K562 (cell line): ENCODE results near the gene ARHGAP26. TPM values are rescaled to one million over a fixed set of nuclear protein-coding genes. Genes with fewer than 3 reads are reported as not detected.

ENCODE experiments used
- ATAC-seq: fragments of 200-7000 bp; cut with Tn5 transposase; 3 replicates; pipeline ENCODE4 v1.9.1; 2020; ENCODE audit warnings: moderate library complexity
- BruUV-seq: library from RNA; stranded (reverse); fragments of 400-500 nt; replicated peaks from 2 replicates; lab custom pipeline; 2021; lab: Mats Ljungman, UMichigan
- CTCF ChIA-PET: fragments of 300-600 bp; formaldehyde crosslinking; extraction: SDS; loops from one replicate; lab custom pipeline; 2021; ENCODE audit warnings: low intra/inter-chr PET ratio; lab: Yijun Ruan, JAX
- POLR2A ChIA-PET: fragments of 300-600, 350-650 bp; sonication (Branson Sonifier 250); formaldehyde crosslinking; extraction: SDS; loops from one replicate; lab custom pipeline; 2021; ENCODE audit warnings: antibody characterized with exemption, inconsistent platforms; lab: Yijun Ruan, JAX
- DNase-seq, 4 experiments: peaks; one replicate each; pipeline versions ENCODE4 v3.0.0 to v3.0.0-alpha.2; 2011 to 2018; ENCODE audit warnings: low spot score in 3 of 4, mixed read lengths in 3 of 4; ENCODE audit errors: extremely low read depth in 1 of 4
- FAIRE-seq: peaks from 2 replicates; lab custom pipeline; 2011; peaks lifted over from hg19 to GRCh38; lab: Jason Lieb, UNC
- H2AFZ ChIP-seq: 2 replicates; pipeline ENCODE4 v1.6.0; 2011; ENCODE audit warnings: low read depth, low read length, control low read depth, inconsistent platforms
- H3K27ac ChIP-seq: fragments of 200-600 bp; 3 replicates; pipeline ENCODE4 v1.8.0; 2011; ENCODE audit warnings: low read depth, mild to moderate bottlenecking, control low read depth, inconsistent platforms, low read length, moderate library complexity, mixed read lengths; ENCODE audit errors: extremely low read depth
- H3K27me3 ChIP-seq, 2 experiments: fragments of 300-600 bp in 1 of 2; 2 replicates in 1 of 2; 3 replicates in 1 of 2; pipeline versions ENCODE4 v1.6.0 to v1.8.0; 2011; ENCODE audit warnings: inconsistent platforms in 2 of 2, low read length in 2 of 2, mild to moderate bottlenecking in 1 of 2, mixed read lengths in 1 of 2, moderate library complexity in 1 of 2; ENCODE audit not compliant: control insufficient read depth in 2 of 2, insufficient read depth in 2 of 2
- H3K36me3 ChIP-seq: fragments of 300-600 bp; 3 replicates; pipeline ENCODE4 v1.8.0; 2011; ENCODE audit warnings: mild to moderate bottlenecking, low read length, inconsistent platforms; ENCODE audit not compliant: control insufficient read depth, insufficient read depth
- H3K4me1 ChIP-seq, 2 experiments: fragments of 200-600 bp in 1 of 2; replicated peaks in 1 of 2; 2 replicates in 1 of 2; 3 replicates in 1 of 2; pipeline versions ENCODE4 v1.5.1 to v1.8.0; 2011; ENCODE audit warnings: inconsistent platforms in 2 of 2, low read length in 2 of 2, mild to moderate bottlenecking in 1 of 2, mixed read lengths in 1 of 2, moderate library complexity in 1 of 2; ENCODE audit not compliant: control insufficient read depth in 2 of 2, insufficient read depth in 2 of 2
- H3K4me2 ChIP-seq: 2 replicates; pipeline ENCODE4 v1.6.1; 2011; ENCODE audit warnings: low read length, control low read depth, inconsistent platforms, mixed read lengths; ENCODE audit not compliant: insufficient read depth
- H3K4me3 ChIP-seq: fragments of 200-600 bp; sonication (generic), shearing (Covaris generic); 2 replicates; pipeline ENCODE4 v1.5.1; 2016; ENCODE audit warnings: control low read depth, inconsistent platforms
- H3K79me2 ChIP-seq: fragments of 200-600 bp; 3 replicates; pipeline ENCODE4 v1.8.0; 2011; ENCODE audit warnings: low read length, inconsistent platforms; ENCODE audit not compliant: control insufficient read depth, insufficient read depth
- H3K9ac ChIP-seq, 2 experiments: 2 replicates each; pipeline versions ENCODE4 v1.6.0 to v1.6.1; 2011; ENCODE audit warnings: low read depth in 2 of 2, low read length in 2 of 2, control low read depth in 1 of 2, inconsistent platforms in 1 of 2, mild to moderate bottlenecking in 1 of 2, mixed read lengths in 1 of 2; ENCODE audit not compliant: insufficient read depth in 1 of 2
- H3K9me1 ChIP-seq: one replicate; pipeline ENCODE4 v1.6.0; 2011; ENCODE audit warnings: inconsistent platforms, mild to moderate bottlenecking, low read length, moderate library complexity; ENCODE audit not compliant: control insufficient read depth, insufficient read depth
- H3K9me3 ChIP-seq: replicated peaks from 2 replicates; pipeline ENCODE4 v1.5.1; 2011; ENCODE audit warnings: low read depth, low read length, inconsistent platforms; ENCODE audit not compliant: control insufficient read depth, insufficient read depth
- H4K20me1 ChIP-seq: replicated peaks from 2 replicates; pipeline ENCODE4 v1.6.1; 2011; ENCODE audit warnings: low read length, inconsistent platforms, mixed read lengths; ENCODE audit not compliant: control insufficient read depth, insufficient read depth
- ADNP ChIP-seq: fragments of 200-800 bp; sonication (Bioruptor generic); IDR thresholded peaks from 2 replicates; pipeline ENCODE4 v1.6.1; 2016; ENCODE audit warnings: missing genetic modification characterization, missing compliant biosample characterization
- BCOR ChIP-seq: fragments of 450-650 bp; IDR thresholded peaks from 2 replicates; pipeline ENCODE4 v1.6.1; 2016
- C11orf30 ChIP-seq: fragments of 450-650 bp; IDR thresholded peaks from 2 replicates; pipeline ENCODE4 v1.6.1; 2016; ENCODE audit warnings: low read depth, mild to moderate bottlenecking
- CXXC5 ChIP-seq: fragments of 250-450 bp; sonication (Bioruptor Pico); IDR thresholded peaks from 2 replicates; pipeline ENCODE4 v1.8.0; 2022; ENCODE audit warnings: inconsistent platforms, mild to moderate bottlenecking, moderate library complexity
- MAFG ChIP-seq: fragments of 450-650 bp; conservative IDR thresholded peaks from 2 replicates; pipeline ENCODE4 v1.6.1; 2016; ENCODE audit warnings: missing genetic modification characterization, missing compliant biosample characterization
- NFYB ChIP-seq: IDR thresholded peaks from 2 replicates; pipeline ENCODE4 v1.6.1; 2011; ENCODE audit warnings: mild to moderate bottlenecking, moderate library complexity; ENCODE audit not compliant: insufficient read length; ENCODE audit errors: extremely low read depth
- RBM25 ChIP-seq: fragments of 200-400 bp; formaldehyde crosslinking; IDR thresholded peaks from 2 replicates; pipeline ENCODE4 v1.6.1; 2018; ENCODE audit warnings: low read length, low read depth, moderate library complexity; ENCODE audit not compliant: severe bottlenecking
- ZNF77 ChIP-seq: fragments of 250-450 bp; sonication (Bioruptor Pico); IDR thresholded peaks from 2 replicates; pipeline ENCODE4 v1.5.0; 2020
- WGBS: fragments of 100-300 bp; shearing (Covaris generic); methylation state at CpG from one replicate; pipeline ENCODE4 v1.1.6; 2016; ENCODE audit warnings: low coverage, mixed read lengths; ENCODE audit not compliant: insufficient coverage; ENCODE audit errors: missing lambda C conversion rate; 5-methylcytosine and 5-hydroxymethylcytosine counted together
- in situ Hi-C: fragments of 300-500 bp; cut with MboI; formaldehyde crosslinking; loops from 4 replicates; pipeline ENCODE4 v1.15.0; 2018; ENCODE audit warnings: inconsistent platforms, mixed read lengths
- intact Hi-C: fragments of 100-400 bp; cut with micrococcal nuclease; formaldehyde crosslinking; loops from 2 replicates; pipeline ENCODE4 v1.14.2; 2022
- polyA plus RNA-seq, 8 experiments: library from polyadenylated mRNA; depleted of rRNA in 4 of 8; stranded (reverse) in 5 of 8; unstranded in 3 of 8; fragments of >200 nt; fragmentation: Nextera tagmentation in 2 of 8; fragmentation: Illumina TruSeq in 1 of 8; extraction: Ambion mirVana in 2 of 8; extraction: Trizol in 1 of 8; gene quantifications; 2 replicates each; pipeline versions ENCODE4 v1.2.1 to v1.2.3, GENCODE V29; 2011 to 2014; ENCODE audit warnings: inconsistent platforms in 1 of 8, missing spikeins in 1 of 8
- total RNA-seq, 7 experiments: library from RNA; depleted of rRNA in 6 of 7; stranded (reverse); fragments of >200 nt in 6 of 7; fragmentation: Illumina TruSeq in 2 of 7; extraction: Trizol in 2 of 7; gene quantifications; 2 replicates each; pipeline versions ENCODE4 v1.2.1 to v1.2.3, GENCODE V29; 2011 to 2021; ENCODE audit warnings: low replicate concordance in 1 of 7
- TF ChIP-seq, protein P1 (sequence below): fragments of 250-450 bp; sonication (Bioruptor Pico); IDR thresholded peaks from 2 replicates; pipeline ENCODE4 v1.5.0; 2021
- TF ChIP-seq, protein P2 (sequence below), 2 experiments: fragments of 250-450 bp in 1 of 2; fragments of 450-650 bp in 1 of 2; sonication (Bioruptor Pico) in 1 of 2; IDR thresholded peaks; 2 replicates each; pipeline versions ENCODE4 v1.6.1 to v1.8.0; 2016 to 2021; ENCODE audit warnings: mild to moderate bottlenecking in 2 of 2, moderate library complexity in 2 of 2, missing compliant biosample characterization in 1 of 2, missing genetic modification characterization in 1 of 2

Gene ARHGAP26
- total and polyA plus RNA-seq, 9 of the 15 experiments (the other 6 are each of a cell fraction or from before 2014, with no cell fraction given) = 0.13 to 1.1 (median 0.55) TPM

DNA sequence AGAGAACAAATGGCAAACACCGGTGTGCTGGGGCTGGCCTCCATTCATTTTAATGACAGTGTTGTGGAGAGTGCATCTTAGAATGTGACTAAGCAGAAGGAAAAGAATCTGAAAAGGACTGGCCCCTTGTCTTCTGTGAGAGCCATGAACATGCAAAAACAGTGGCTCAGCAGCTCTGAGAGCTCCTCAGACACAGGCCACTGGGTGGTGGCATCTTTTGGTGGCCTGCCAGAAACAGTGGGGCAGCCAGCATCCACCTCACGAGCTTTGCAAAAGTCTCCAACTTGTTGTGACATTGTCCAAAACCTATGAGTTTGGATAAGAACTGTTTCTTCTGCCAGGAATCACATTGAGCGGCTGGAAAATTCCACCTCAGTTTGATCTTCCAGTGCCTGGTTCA lies 399.9 kb downstream of the ARHGAP26 start:
- no TSS peak for BruUV-seq

DNA sequence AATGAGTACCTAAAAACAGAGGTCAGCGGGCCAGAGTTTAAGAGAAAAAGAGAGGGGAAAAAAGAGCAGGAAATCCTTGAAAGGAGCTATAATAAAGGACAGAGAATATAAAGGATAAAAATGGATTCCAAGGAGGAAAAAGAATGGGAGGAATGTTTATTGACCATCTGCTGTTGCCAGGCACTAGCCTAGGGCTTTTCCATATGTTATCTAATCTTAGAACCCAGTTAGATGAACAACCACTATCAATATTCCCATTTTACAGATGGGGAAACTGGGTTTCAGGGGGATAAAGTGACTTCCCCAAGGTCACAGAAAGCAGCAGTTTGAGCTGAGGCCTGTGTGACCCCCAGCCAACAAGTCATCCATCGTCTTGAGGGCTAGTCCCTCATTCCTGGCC lies 400.8 kb downstream of the ARHGAP26 start:
- ATAC-seq (no peak), FAIRE-seq (no peak), DNase-seq (no peak)
- H3K9me3 ChIP-seq = no peaks in the 10 kb centered on the region
- H3K4me3 ChIP-seq = no peak overlapping the region
- H3K9me1 ChIP-seq = no peaks in the 10 kb centered on the region
- intact Hi-C loops (no loop called here), in situ Hi-C loops (no loop called here)
- H3K27ac ChIP-seq = no peak overlapping the region
- no peaks in the 10 kb centered on the region; a peak in 1 of 5 replicates for H3K27me3 ChIP-seq
- WGBS = 23% methylated on average over 2 of the region's 2 CpGs
- H3K4me2 ChIP-seq = no peak overlapping the region
- no peaks in the 10 kb centered on the region for H3K4me1 ChIP-seq
- no peak for TF ChIP-seq CXXC5 (CRISPR knock-in tag)
- TF ChIP-seq RBM25 = peak; percentile 73
- TF ChIP-seq, protein P1, sequence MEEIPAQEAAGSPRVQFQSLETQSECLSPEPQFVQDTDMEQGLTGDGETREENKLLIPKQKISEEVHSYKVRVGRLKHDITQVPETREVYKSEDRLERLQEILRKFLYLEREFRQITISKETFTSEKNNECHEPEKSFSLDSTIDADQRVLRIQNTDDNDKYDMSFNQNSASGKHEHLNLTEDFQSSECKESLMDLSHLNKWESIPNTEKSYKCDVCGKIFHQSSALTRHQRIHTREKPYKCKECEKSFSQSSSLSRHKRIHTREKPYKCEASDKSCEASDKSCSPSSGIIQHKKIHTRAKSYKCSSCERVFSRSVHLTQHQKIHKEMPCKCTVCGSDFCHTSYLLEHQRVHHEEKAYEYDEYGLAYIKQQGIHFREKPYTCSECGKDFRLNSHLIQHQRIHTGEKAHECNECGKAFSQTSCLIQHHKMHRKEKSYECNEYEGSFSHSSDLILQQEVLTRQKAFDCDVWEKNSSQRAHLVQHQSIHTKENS (CRISPR knock-in tag) = no peak
- no peak for TF ChIP-seq ZNF77 (CRISPR knock-in tag)
- TF ChIP-seq ADNP = 0 out of 2 replicates have a peak, but pooled peaks have one; percentile 39
- TF ChIP-seq BCOR = peak; percentile 26; the same call in 1 of the 2 replicates
- TF ChIP-seq, protein P2, sequence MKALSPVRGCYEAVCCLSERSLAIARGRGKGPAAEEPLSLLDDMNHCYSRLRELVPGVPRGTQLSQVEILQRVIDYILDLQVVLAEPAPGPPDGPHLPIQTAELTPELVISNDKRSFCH (CRISPR knock-in tag; IDR thresholded peaks at IDR 0.05) = no peak
- TF ChIP-seq, protein P2 (tag; IDR thresholded peaks at IDR 0.05) = no peak
- no peaks in the 10 kb centered on the region for H3K36me3 ChIP-seq
- no peaks in the 10 kb centered on the region for H3K79me2 ChIP-seq
- H3K9ac ChIP-seq = no peak overlapping the region
- no TSS peak for BruUV-seq
- ChIA-PET CTCF (no interaction called here), POLR2A (interaction anchor here (1.3 to 1.5 kb wide), 2 partner anchors 11 to 12 kb away, joined by 3 read pairs; no protein-coding TSS in a partner anchor)
- no peak overlapping the region for H2AFZ ChIP-seq
- H4K20me1 ChIP-seq = no peaks in the 10 kb centered on the region

More for the DNA sequence above, 399.9 kb downstream of the ARHGAP26 start:
- H2AFZ ChIP-seq = no peak overlapping the region
- H3K4me3 ChIP-seq = no peak overlapping the region
- ChIA-PET POLR2A (interaction anchor here (1.3 to 1.5 kb wide), 2 partner anchors 11 to 13 kb away, joined by 3 read pairs; no protein-coding TSS in a partner anchor), CTCF (no interaction called here)
- 20% methylated on average over 3 of the region's 3 CpGs for WGBS
- ATAC-seq (0 out of 3 replicates have a peak, but pooled peaks have one; percentile 42), FAIRE-seq (no peak), DNase-seq (no peak)
- no peak overlapping the region for H3K9ac ChIP-seq
- no peaks in the 10 kb centered on the region for H4K20me1 ChIP-seq
- H3K36me3 ChIP-seq = no peaks in the 10 kb centered on the region
- H3K27me3 ChIP-seq = no peaks in the 10 kb centered on the region; a peak in 1 of 5 replicates
- H3K27ac ChIP-seq = no peak overlapping the region
- no peaks in the 10 kb centered on the region for H3K79me2 ChIP-seq
- H3K9me1 ChIP-seq = no peaks in the 10 kb centered on the region
- in situ Hi-C loops = no loop called here
- no peaks in the 10 kb centered on the region for H3K4me1 ChIP-seq
- no peak overlapping the region for H3K4me2 ChIP-seq
- no peak for TF ChIP-seq NFYB
- TF ChIP-seq MAFG (tag) = peak; percentile 26; the same call in 1 of the 2 replicates
- peak; percentile 22; the same call in 1 of the 2 replicates for TF ChIP-seq C11orf30
- intact Hi-C loops = no loop called here
- no peaks in the 10 kb centered on the region for H3K9me3 ChIP-seq
